C4-2B (cell line): Measurements from ENCODE around the gene TXNIP.
A peak's percentile ranks its signal among the peaks of the same experiment; 100 is the strongest.

Source experiments
- H3K27ac ChIP-seq: fragments of 450-650 bp; 2 replicates; pipeline ENCODE4 v1.5.1; 2017
- CTCF ChIP-seq: fragments of 450-650 bp; conservative IDR thresholded peaks from 2 replicates; pipeline ENCODE4 v1.5.1; 2017; ENCODE audit warnings: mild to moderate bottlenecking
- ZFX ChIP-seq: fragments of 450-650 bp; IDR thresholded peaks from 2 replicates; pipeline ENCODE4 v1.6.1; 2017

The TXNIP gene

DNA sequence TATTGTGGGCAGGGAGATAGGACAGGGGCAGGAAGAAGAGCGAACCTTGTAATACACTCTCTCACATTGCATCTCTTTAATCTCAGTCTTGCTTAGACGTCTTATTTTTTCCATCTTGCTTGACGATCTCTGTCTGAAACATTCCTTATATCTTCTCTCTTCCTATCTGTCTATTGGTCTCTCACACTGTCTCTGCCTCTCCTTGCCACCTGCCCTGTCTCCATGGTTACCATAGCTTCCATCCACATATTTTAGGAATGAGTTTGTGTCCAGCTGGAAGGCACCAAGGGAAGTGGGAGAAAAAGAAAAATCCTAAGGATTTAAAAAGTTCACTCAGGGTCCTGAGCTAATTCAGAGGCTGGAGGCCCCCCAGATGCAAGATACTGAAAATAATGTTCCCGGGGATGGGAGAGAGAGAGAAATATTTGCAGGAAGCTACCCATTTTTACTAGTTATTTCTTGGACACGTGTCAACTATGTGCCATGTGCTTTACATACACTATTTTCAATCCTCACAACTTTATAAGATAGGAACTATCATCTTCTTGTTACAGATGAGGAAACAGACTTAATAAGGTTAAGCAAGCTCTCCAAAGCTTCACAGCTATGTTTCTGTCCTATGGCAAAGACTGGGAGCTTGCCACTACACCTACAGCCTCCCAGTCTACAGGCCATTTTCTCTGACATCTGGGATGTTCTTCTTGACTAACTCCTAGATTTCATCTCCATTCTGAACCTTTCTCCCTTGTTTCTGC, 32.9 kb downstream of the TXNIP start:
- peak overlapping the region; percentile 64 for H3K27ac ChIP-seq
- TF ChIP-seq ZFX (no peak), CTCF (no peak)

DNA sequence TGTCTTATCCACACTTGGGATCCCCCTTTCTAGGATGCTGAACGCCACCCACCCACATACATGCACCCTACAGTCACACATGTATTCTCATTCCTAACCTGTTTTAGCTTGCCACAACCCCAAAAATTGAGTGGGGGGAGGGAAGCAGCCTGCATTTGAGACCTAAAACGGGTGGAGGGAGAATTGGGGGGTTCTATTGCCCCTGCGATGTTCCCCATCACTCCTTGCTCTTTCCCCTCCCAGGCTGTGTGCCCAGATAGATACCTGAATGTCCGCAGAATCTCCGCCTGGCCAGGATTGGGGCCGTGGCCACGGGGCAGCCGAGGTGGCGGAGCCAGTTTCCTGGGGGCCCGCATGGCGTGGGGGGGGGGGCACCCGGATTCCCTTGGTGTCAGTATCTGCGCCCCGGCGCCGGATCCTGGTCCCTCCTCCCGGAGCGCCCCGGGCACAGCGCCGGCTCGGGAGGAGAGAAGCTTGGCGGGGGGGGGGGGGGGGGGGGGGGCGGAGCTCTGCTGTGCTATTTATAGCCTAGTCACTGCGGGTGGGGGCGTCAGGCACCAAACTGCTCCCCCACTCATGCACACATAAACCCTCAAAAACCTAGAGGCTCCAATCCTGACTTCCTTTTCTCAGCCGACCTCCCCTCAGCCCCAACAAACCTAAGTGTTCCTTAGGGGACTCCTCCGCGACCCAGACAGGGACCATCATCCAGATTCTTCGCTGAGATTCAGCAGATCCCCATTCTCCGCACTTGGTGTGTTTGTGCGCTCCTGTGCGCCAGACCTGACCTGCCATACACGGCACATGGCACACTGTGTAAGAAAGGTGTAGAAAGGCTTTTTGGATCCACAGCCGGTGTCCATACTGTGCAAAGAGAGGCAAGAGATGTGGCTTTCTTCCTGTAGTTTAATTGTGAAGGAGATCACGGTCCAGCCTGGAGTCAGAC, 33.9 kb downstream of the TXNIP start:
- TF ChIP-seq ZFX (no peak), CTCF (no peak)
- no peak overlapping the region for H3K27ac ChIP-seq

DNA sequence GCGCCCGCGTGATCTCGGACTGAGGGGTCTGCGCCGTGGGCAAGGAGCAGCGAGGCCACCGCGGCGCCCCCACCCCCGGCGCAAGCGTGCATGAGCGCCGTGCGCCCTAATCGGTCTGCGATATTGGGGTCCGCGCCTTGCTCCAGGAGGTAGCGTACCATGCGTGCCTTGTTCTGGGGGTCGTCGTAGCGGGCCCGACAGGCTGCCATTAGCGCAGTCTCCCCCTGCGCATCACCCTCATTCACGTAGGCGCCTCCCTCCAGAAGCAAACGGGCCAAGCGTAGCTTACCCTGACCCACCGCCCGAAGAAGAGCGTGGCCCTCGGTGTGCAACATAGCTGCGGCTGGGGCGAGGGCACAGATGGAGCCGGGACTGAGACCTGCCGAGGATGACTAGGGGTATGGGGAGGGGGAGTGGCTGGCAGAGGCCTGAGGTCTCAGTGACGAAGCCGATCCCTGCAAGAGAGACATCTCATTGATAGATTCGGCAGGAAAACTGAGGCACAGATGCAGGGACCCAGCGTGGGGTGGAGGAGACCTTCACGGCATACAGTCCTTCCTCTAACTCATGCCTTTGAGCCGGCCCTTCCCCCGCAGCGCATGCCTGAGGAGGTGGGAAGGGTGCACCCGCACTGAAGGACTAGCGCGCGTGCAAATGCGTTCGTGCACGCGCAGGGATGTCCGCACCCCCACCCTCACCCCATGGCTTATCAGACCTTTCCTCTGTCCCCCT, 34.8 kb downstream of the TXNIP start:
- TF ChIP-seq CTCF (no peak), ZFX (no peak)
- no peak overlapping the region for H3K27ac ChIP-seq

- H3K27ac ChIP-seq: no peak overlapping the region
- TF ChIP-seq CTCF (no peak), ZFX (no peak)
Observed at GRCh38 chr1:145961109-145961424, 35.3 kb downstream of the TXNIP start.

GRCh38 chr1:145960468-145961108, 35.8 kb downstream of the TXNIP start:
- TF ChIP-seq CTCF: no peak
- TF ChIP-seq ZFX: no peak
- H3K27ac ChIP-seq: no peak overlapping the region

- no peak for TF ChIP-seq CTCF
- TF ChIP-seq ZFX: no peak
- H3K27ac ChIP-seq: no peak overlapping the region
Observed at GRCh38 chr1:145959957-145960467, 36.4 kb downstream of the TXNIP start.
